B cell (primary cell): ENCODE measurements around the gene QRICH2. TPM values are rescaled to one million over a fixed set of nuclear protein-coding genes. Genes with fewer than 3 reads are reported as not detected.

Experiments
- ATAC-seq: fragments of 200-7000 bp; cut with Tn5 transposase; one replicate; pipeline ENCODE4 v1.10.0; 2021; ENCODE audit warnings: low read depth, mild to moderate bottlenecking, moderate number of reproducible peaks, moderate library complexity
- CTCF ChIA-PET: fragments of 350-600 bp; sonication (Branson Sonifier 250); formaldehyde crosslinking; loops from one replicate; lab custom pipeline; 2021; ENCODE audit warnings: antibody characterized with exemption, inconsistent platforms; lab: Charles Lee
- POLR2A ChIA-PET: fragments of 350-600 bp; sonication (Branson Sonifier 250); formaldehyde crosslinking; loops from one replicate; lab custom pipeline; 2021; ENCODE audit warnings: antibody characterized with exemption; lab: Charles Lee
- DNase-seq: peaks from one replicate; pipeline ENCODE4 v3.0.0; 2013
- H2AFZ ChIP-seq: 2 replicates; pipeline ENCODE4 v1.6.1; 2012; ENCODE audit warnings: mild to moderate bottlenecking, low read depth, low read length; ENCODE audit not compliant: insufficient read depth, poor library complexity, severe bottlenecking
- H3K27ac ChIP-seq, 2 donors: 1 replicate in 1 of 2; 2 replicates in 1 of 2; pipeline ENCODE4 v1.5.1; 2012 to 2013; ENCODE audit warnings: low read length in 2 of 2, mild to moderate bottlenecking in 2 of 2, moderate library complexity in 1 of 2
- H3K27me3 ChIP-seq, 4 experiments: fragments of 200-600 bp in 1 of 4; sonication (generic) in 1 of 4; replicated peaks in 1 of 4; 1 replicate in 2 of 4; 2 replicates in 2 of 4; pipeline versions ENCODE4 v1.6.1 to v1.7.0; 2013 to 2016; ENCODE audit warnings: low read length in 3 of 4, mild to moderate bottlenecking in 2 of 4, mixed read lengths in 1 of 4, moderate library complexity in 1 of 4; ENCODE audit not compliant: insufficient read depth in 4 of 4, control insufficient read depth in 3 of 4; ENCODE audit errors: control extremely low read depth in 1 of 4
- H3K36me3 ChIP-seq, 2 experiments: replicated peaks in 1 of 2; 1 replicate in 1 of 2; 2 replicates in 1 of 2; pipeline versions ENCODE4 v1.6.1 to v1.7.1; 2013; ENCODE audit warnings: low read length in 1 of 2; ENCODE audit not compliant: insufficient read depth in 2 of 2, control insufficient read depth in 1 of 2; ENCODE audit errors: control extremely low read depth in 1 of 2, extremely low read depth in 1 of 2
- H3K4me1 ChIP-seq, 2 donors: fragments of 200-600 bp in 1 of 2; sonication (generic) in 1 of 2; 1 replicate in 1 of 2; 2 replicates in 1 of 2; pipeline versions ENCODE4 v1.5.1 to v1.6.1; 2013 to 2017; ENCODE audit warnings: low read length in 2 of 2; ENCODE audit not compliant: control insufficient read depth in 2 of 2, insufficient read depth in 2 of 2
- H3K4me2 ChIP-seq: replicated peaks from 2 replicates; pipeline ENCODE3; 2012; ENCODE audit warnings: mild to moderate bottlenecking, low read depth, low read length; ENCODE audit not compliant: poor library complexity, severe bottlenecking
- H3K4me3 ChIP-seq, 5 experiments: fragments of 200-600 bp in 1 of 5; sonication (generic) in 1 of 5; 1 replicate in 3 of 5; 2 replicates in 2 of 5; pipeline versions ENCODE4 v1.5.1 to v1.7.0; 2011 to 2016; ENCODE audit warnings: low read length in 4 of 5, mild to moderate bottlenecking in 4 of 5, low read depth in 2 of 5, control low read depth in 1 of 5, moderate library complexity in 1 of 5; ENCODE audit not compliant: insufficient read depth in 1 of 5; ENCODE audit errors: control extremely low read depth in 1 of 5, extremely low read depth in 1 of 5
- H3K79me2 ChIP-seq: fragments of 200-600 bp; sonication (generic); one replicate; pipeline ENCODE4 v1.6.0; 2016; ENCODE audit warnings: low read length; ENCODE audit not compliant: control insufficient read depth, insufficient read depth
- H3K9ac ChIP-seq: fragments of 200-600 bp; sonication (generic); 2 replicates; pipeline ENCODE4 v1.6.1; 2017; ENCODE audit warnings: mild to moderate bottlenecking, low read length, moderate library complexity
- H3K9me3 ChIP-seq, 3 donors: one replicate each; pipeline versions ENCODE4 v1.6.1 to v1.7.1; 2013; ENCODE audit warnings: low read length in 2 of 3; ENCODE audit not compliant: control insufficient read depth in 2 of 3, insufficient read depth in 1 of 3; ENCODE audit errors: control extremely low read depth in 1 of 3
- H4K20me1 ChIP-seq: 2 replicates; pipeline ENCODE4 v1.6.0; 2012; ENCODE audit warnings: mild to moderate bottlenecking, low read length; ENCODE audit not compliant: insufficient read depth, control insufficient read depth, poor library complexity, severe bottlenecking
- H3K27ac Mint-ChIP-seq: one replicate; pipeline ENCODE4 v1.8.0; 2021; ENCODE audit warnings: mixed read lengths
- H3K27me3 Mint-ChIP-seq: one replicate; pipeline ENCODE4 v1.8.0; 2021; ENCODE audit warnings: mixed read lengths
- H3K4me1 Mint-ChIP-seq: one replicate; pipeline ENCODE4 v1.8.0; 2021; ENCODE audit warnings: mixed read lengths
- H3K4me3 Mint-ChIP-seq: one replicate; pipeline ENCODE4 v1.8.0; 2021; ENCODE audit warnings: mixed read lengths
- H3K9me3 Mint-ChIP-seq: one replicate; pipeline ENCODE4 v1.8.0; 2022; ENCODE audit warnings: mixed read lengths; ENCODE audit not compliant: insufficient read depth
- EZH2 ChIP-seq: IDR thresholded peaks from 2 replicates; pipeline ENCODE4 v1.6.1; 2012; ENCODE audit warnings: borderline replicate concordance, low read depth, mild to moderate bottlenecking, moderate library complexity, low read length; ENCODE audit not compliant: insufficient read depth, poor library complexity, severe bottlenecking
- WGBS: methylation state at CpG from one replicate; pipeline ENCODE4 v1.1.5; 2013; ENCODE audit warnings: missing lambda C conversion rate; ENCODE audit not compliant: insufficient coverage; 5-methylcytosine and 5-hydroxymethylcytosine counted together
- intact Hi-C: fragments of 100-400 bp; cut with micrococcal nuclease; formaldehyde crosslinking; loops from one replicate; pipeline ENCODE4 v1.10.0; 2022
- polyA plus RNA-seq: library from polyadenylated mRNA; depleted of rRNA; stranded (reverse); fragments of >200 nt; gene quantifications from 2 replicates; pipeline ENCODE4 v1.2.3, GENCODE V29; 2012
- total RNA-seq, 2 donors: library from RNA; stranded (reverse); fragments of 120-200 nt in 1 of 2; gene quantifications; 1 replicate in 1 of 2; 2 replicates in 1 of 2; pipeline versions ENCODE4 v1.2.3 to v1.2.4, GENCODE V29; 2013 to 2022
- TF ChIP-seq, protein P1 (sequence below): fragments of 200-600 bp; IDR thresholded peaks from one replicate; pipeline ENCODE4 v1.8.0; 2022; ENCODE audit warnings: antibody characterized with exemption, mild to moderate bottlenecking

The QRICH2 gene
- total and polyA plus RNA-seq, 2 donors (not counting 1 experiment from before 2014, with no cell fraction given) = 4.4 to 4.5 TPM

DNA sequence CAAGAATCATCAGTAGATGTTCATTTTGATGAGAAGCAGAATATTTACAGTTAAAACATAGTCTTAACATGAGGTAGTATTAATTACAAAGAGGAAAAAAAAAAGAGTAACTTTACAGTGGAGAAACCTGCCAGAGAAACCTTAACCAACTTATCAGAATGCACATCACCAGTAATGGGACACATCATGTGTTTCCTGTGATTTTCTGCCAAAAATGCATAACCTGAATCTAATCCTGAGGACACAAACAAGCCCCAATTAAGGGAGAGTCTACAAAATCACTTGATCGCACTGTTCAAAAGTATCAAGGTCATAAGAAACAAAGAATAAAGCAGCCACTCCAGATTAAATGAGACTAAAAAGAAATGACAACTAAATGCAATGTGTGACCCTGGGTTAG lies 18.2 kb upstream of the QRICH2 start:
- Histone ChIP-seq H3K4me1 (no peaks in the 10 kb centered on the region), H3K27ac (no peak overlapping the region), H3K79me2 (no peaks in the 10 kb centered on the region), H4K20me1 (no peaks in the 10 kb centered on the region), H3K27me3 (no peaks in the 10 kb centered on the region), H3K9ac (no peak overlapping the region), H3K4me3 (no peak overlapping the region), H3K4me2 (no peak overlapping the region), H3K9me3 (no peaks in the 10 kb centered on the region), H2AFZ (no peak overlapping the region), H3K36me3 (peaks cover 2 to 23% of the 10 kb centered on the region in 2 experiments)
- Mint-ChIP-seq H3K27ac (no peak overlapping the region), H3K9me3 (no peaks in the 10 kb centered on the region), H3K4me3 (no peak overlapping the region), H3K27me3 (no peaks in the 10 kb centered on the region), H3K4me1 (no peaks in the 10 kb centered on the region)
- ATAC-seq = no peak
- DNase-seq = no peak
- no CpG with 5 or more reads among the region's 1 CpG for WGBS
- POLR2A ChIA-PET = no interaction called here
- CTCF ChIA-PET = no interaction called here
- no peak for TF ChIP-seq EZH2
- TF ChIP-seq, protein P1, sequence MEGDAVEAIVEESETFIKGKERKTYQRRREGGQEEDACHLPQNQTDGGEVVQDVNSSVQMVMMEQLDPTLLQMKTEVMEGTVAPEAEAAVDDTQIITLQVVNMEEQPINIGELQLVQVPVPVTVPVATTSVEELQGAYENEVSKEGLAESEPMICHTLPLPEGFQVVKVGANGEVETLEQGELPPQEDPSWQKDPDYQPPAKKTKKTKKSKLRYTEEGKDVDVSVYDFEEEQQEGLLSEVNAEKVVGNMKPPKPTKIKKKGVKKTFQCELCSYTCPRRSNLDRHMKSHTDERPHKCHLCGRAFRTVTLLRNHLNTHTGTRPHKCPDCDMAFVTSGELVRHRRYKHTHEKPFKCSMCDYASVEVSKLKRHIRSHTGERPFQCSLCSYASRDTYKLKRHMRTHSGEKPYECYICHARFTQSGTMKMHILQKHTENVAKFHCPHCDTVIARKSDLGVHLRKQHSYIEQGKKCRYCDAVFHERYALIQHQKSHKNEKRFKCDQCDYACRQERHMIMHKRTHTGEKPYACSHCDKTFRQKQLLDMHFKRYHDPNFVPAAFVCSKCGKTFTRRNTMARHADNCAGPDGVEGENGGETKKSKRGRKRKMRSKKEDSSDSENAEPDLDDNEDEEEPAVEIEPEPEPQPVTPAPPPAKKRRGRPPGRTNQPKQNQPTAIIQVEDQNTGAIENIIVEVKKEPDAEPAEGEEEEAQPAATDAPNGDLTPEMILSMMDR = no peak
- intact Hi-C loops = no loop called here

DNA sequence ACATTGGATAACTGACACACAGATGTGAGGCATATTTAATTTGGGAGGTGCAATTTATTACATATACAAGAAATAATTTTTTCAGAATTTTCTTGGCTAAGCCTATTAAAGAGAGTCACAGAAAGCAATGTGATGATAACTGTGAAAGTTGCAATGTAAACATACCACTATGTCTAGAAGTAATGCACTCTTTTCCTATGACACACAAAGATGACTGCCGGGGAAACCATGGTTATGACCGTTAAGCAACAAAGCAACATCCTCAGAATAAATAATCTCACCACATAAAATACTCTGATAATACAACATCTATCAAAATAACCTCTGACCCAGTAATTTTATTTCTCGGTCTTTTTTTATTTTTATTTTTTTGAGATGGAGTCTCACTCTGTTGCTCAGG lies 10.5 kb upstream of the QRICH2 start:
- ChIA-PET POLR2A (no interaction called here), CTCF (no interaction called here)
- DNase-seq = no peak
- Histone ChIP-seq H3K27me3 (no peaks in the 10 kb centered on the region), H3K4me3 (no peak overlapping the region), H3K4me2 (no peak overlapping the region), H3K4me1 (no peaks in the 10 kb centered on the region), H3K36me3 (peaks cover 5 to 6% of the 10 kb centered on the region in 2 experiments), H3K79me2 (no peaks in the 10 kb centered on the region), H3K27ac (no peak overlapping the region), H4K20me1 (no peaks in the 10 kb centered on the region), H3K9me3 (no peaks in the 10 kb centered on the region), H2AFZ (no peak overlapping the region), H3K9ac (no peak overlapping the region)
- no peak for ATAC-seq
- no peak overlapping the region for H3K27ac Mint-ChIP-seq
- H3K4me1 Mint-ChIP-seq = no peaks in the 10 kb centered on the region
- TF ChIP-seq EZH2 = no peak
- intact Hi-C loops = no loop called here
- 100% methylated on average over 2 of the region's 3 CpGs for WGBS
- no peaks in the 10 kb centered on the region for H3K9me3 Mint-ChIP-seq
- no peak overlapping the region for H3K4me3 Mint-ChIP-seq
- H3K27me3 Mint-ChIP-seq = no peaks in the 10 kb centered on the region
